Colonic mucosa (tissue), 4 donors: ENCODE results near the gene LRP3. TPM values are rescaled to one million over a fixed set of nuclear protein-coding genes. Genes with fewer than 3 reads are reported as not detected.
"Not testable (repeated sequence)": the region's sequence is repeated elsewhere in the genome, so short reads cannot be mapped to it uniquely, and the experiment has no call there.

Source experiments
- DNase-seq: peaks from one replicate; pipeline ENCODE4 v3.0.0-alpha.2; 2020
- H3K27ac ChIP-seq: fragments of 200-600 bp; one replicate; pipeline ENCODE4 v1.8.0; 2021
- H3K27me3 ChIP-seq: fragments of 200-600 bp; one replicate; pipeline ENCODE4 v1.8.0; 2021
- H3K36me3 ChIP-seq: fragments of 200-600 bp; one replicate; pipeline ENCODE4 v1.8.0; 2021
- H3K4me1 ChIP-seq: fragments of 200-600 bp; one replicate; pipeline ENCODE4 v1.8.0; 2021; ENCODE audit warnings: mild to moderate bottlenecking
- H3K4me3 ChIP-seq: fragments of 200-600 bp; one replicate; pipeline ENCODE4 v1.8.0; 2021
- H3K9ac ChIP-seq, 2 donors: one replicate each; pipeline ENCODE4 v1.7.0; 2013; ENCODE audit warnings: control low read depth in 2 of 2, low read depth in 2 of 2, low read length in 2 of 2
- H3K9me3 ChIP-seq: fragments of 200-600 bp; one replicate; pipeline ENCODE4 v1.8.0; 2021
- CTCF ChIP-seq: fragments of 200-600 bp; IDR thresholded peaks from one replicate; pipeline ENCODE4 v1.8.0; 2022; ENCODE audit warnings: antibody characterized with exemption, mild to moderate bottlenecking
- intact Hi-C: fragments of 100-400 bp; cut with DNase I; formaldehyde crosslinking; loops from one replicate; pipeline ENCODE4 v1.14.1; 2022
- total RNA-seq, 2 donors: library from RNA; stranded (reverse); fragmentation: NEBNext Ultra II Directional in 1 of 2; extraction: Animal tissue kit (Norgen Biotek cat#: 25700) in 1 of 2; gene quantifications; one replicate each; pipeline ENCODE4 v1.2.1, GENCODE V29; 2021
- donor health status: healthy.
- donor health status: DM: no; HTN: no; CAD: no.
- donor health status: DM: no; HTN: no; CAD: no.

LRP3 gene
- total RNA-seq, 2 donors from 2014 or later, result 14.6 to 16.5 TPM

- TF ChIP-seq CTCF, result no peak
- Histone ChIP-seq H3K4me1 (no peaks in the 10 kb centered on the region), H3K36me3 (no peaks in the 10 kb centered on the region), H3K9ac (no peak overlapping the region), H3K27me3 (no peaks in the 10 kb centered on the region), H3K4me3 (no peak overlapping the region), H3K9me3 (no peaks in the 10 kb centered on the region), H3K27ac (no peak overlapping the region)
- no peak for DNase-seq
- intact Hi-C loops, result loop anchor here (2.0 kb wide), 1 partner anchor 42 kb away; no protein-coding TSS in a partner anchor
These were observed 7.5 kb upstream of the LRP3 start for GRCh38 chr19:33186431-33187182.

GRCh38 chr19:33187183-33187540, 7.0 kb upstream of the LRP3 start:
- no peak for TF ChIP-seq CTCF
- Histone ChIP-seq H3K36me3 (no peaks in the 10 kb centered on the region), H3K9me3 (no peaks in the 10 kb centered on the region), H3K4me3 (no peak overlapping the region), H3K27me3 (no peaks in the 10 kb centered on the region), H3K27ac (no peak overlapping the region), H3K9ac (no peak overlapping the region), H3K4me1 (no peaks in the 10 kb centered on the region)
- intact Hi-C loops, result loop anchor here (2.0 kb wide), 1 partner anchor 42 kb away; no protein-coding TSS in a partner anchor
- peak; percentile 52 for DNase-seq

GRCh38 chr19:33189453-33189852, 4.7 kb upstream of the LRP3 start:
- Histone ChIP-seq H3K27ac (no peak overlapping the region), H3K9ac (no peak overlapping the region), H3K9me3 (no peaks in the 10 kb centered on the region), H3K27me3 (no peaks in the 10 kb centered on the region), H3K36me3 (no peaks in the 10 kb centered on the region), H3K4me3 (no peak overlapping the region), H3K4me1 (no peaks in the 10 kb centered on the region)
- intact Hi-C loops, result no loop called here
- no peak for DNase-seq
- no peak for TF ChIP-seq CTCF

- H3K27me3 ChIP-seq, H3K36me3 ChIP-seq, H3K4me3 ChIP-seq, DNase-seq, intact Hi-C loops, H3K27ac ChIP-seq, H3K9me3 ChIP-seq, H3K4me1 ChIP-seq, H3K9ac ChIP-seq: not testable (repeated sequence)
These were observed 3.0 kb upstream of the LRP3 start for GRCh38 chr19:33191092-33191491.

- Histone ChIP-seq H3K27ac (no peak overlapping the region), H3K36me3 (no peaks in the 10 kb centered on the region), H3K27me3 (no peaks in the 10 kb centered on the region), H3K9me3 (no peaks in the 10 kb centered on the region), H3K4me3 (no peak overlapping the region), H3K4me1 (no peaks in the 10 kb centered on the region), H3K9ac (no peak overlapping the region)
- no peak for TF ChIP-seq CTCF
- no peak for DNase-seq
- intact Hi-C loops, result no loop called here
These were observed 2.6 kb upstream of the LRP3 start for GRCh38 chr19:33191501-33191900.

GRCh38 chr19:33192010-33192409, 2.1 kb upstream of the LRP3 start:
- Histone ChIP-seq H3K4me3 (no peak overlapping the region), H3K9me3 (no peaks in the 10 kb centered on the region), H3K4me1 (no peaks in the 10 kb centered on the region), H3K27me3 (no peaks in the 10 kb centered on the region), H3K27ac (no peak overlapping the region), H3K9ac (no peak overlapping the region), H3K36me3 (no peaks in the 10 kb centered on the region)
- intact Hi-C loops, result no loop called here
- DNase-seq, result no peak
- no peak for TF ChIP-seq CTCF
